Measurements from ENCODE around the gene CHP1.
"Not testable (repeated sequence)": the region's sequence is repeated elsewhere in the genome, so short reads cannot be mapped to it uniquely, and the experiment has no call there.

Gene CHP1

GRCh38 chr15:41231422-41232226 lies 556 bp downstream of the CHP1 start:
- H3K4me3 ChIP-seq (ENCODE audit: low read depth, low read length): peak overlapping the region; percentile 62
- no peak for DNase-seq (ENCODE audit: low read depth)
- no peak for TF ChIP-seq CTCF (IDR thresholded peaks at IDR 0.05; ENCODE audit: insufficient read depth, low read depth, low read length, missing control alignments)

- H3K4me3 ChIP-seq (ENCODE audit: low read depth, low read length): no peak overlapping the region
- DNase-seq (ENCODE audit: low read depth): no peak
- TF ChIP-seq CTCF (IDR thresholded peaks at IDR 0.05; ENCODE audit: insufficient read depth, low read depth, low read length, missing control alignments): no peak
Observed at GRCh38 chr15:41233367-41233771, 2.3 kb downstream of the CHP1 start.

GRCh38 chr15:41235228-41235627 lies 4.2 kb downstream of the CHP1 start:
- DNase-seq (ENCODE audit: low read depth); H3K4me3 ChIP-seq (ENCODE audit: low read depth, low read length): not testable (repeated sequence)

- no peak for TF ChIP-seq CTCF (IDR thresholded peaks at IDR 0.05; ENCODE audit: insufficient read depth, low read depth, low read length, missing control alignments)
- no peak overlapping the region for H3K4me3 ChIP-seq (ENCODE audit: low read depth, low read length)
- DNase-seq (ENCODE audit: low read depth): no peak
Observed at GRCh38 chr15:41235929-41236328, 4.9 kb downstream of the CHP1 start.

GRCh38 chr15:41238100-41238499 lies 7.0 kb downstream of the CHP1 start:
- DNase-seq (ENCODE audit: low read depth): no peak
- no peak overlapping the region for H3K4me3 ChIP-seq (ENCODE audit: low read depth, low read length)
- no peak for TF ChIP-seq CTCF (IDR thresholded peaks at IDR 0.05; ENCODE audit: insufficient read depth, low read depth, low read length, missing control alignments)

- no peak overlapping the region for H3K4me3 ChIP-seq (ENCODE audit: low read depth, low read length)
- DNase-seq (ENCODE audit: low read depth): no peak
- no peak for TF ChIP-seq CTCF (IDR thresholded peaks at IDR 0.05; ENCODE audit: insufficient read depth, low read depth, low read length, missing control alignments)
Observed at GRCh38 chr15:41241221-41241964, 10.3 kb downstream of the CHP1 start.

GRCh38 chr15:41250745-41251144 lies 19.7 kb downstream of the CHP1 start:
- not testable (repeated sequence) for H3K4me3 ChIP-seq (ENCODE audit: low read depth, low read length); DNase-seq (ENCODE audit: low read depth)

- no peak for TF ChIP-seq CTCF (IDR thresholded peaks at IDR 0.05; ENCODE audit: insufficient read depth, low read depth, low read length, missing control alignments)
- no peak for DNase-seq (ENCODE audit: low read depth)
- no peak overlapping the region for H3K4me3 ChIP-seq (ENCODE audit: low read depth, low read length)
Observed at GRCh38 chr15:41251411-41251810, 20.3 kb downstream of the CHP1 start.

Measured in GM12865 (cell line).